GM12878 (cell line): Measurements from ENCODE around the gene FBF1. TPM values are rescaled to one million over a fixed set of nuclear protein-coding genes. Genes with fewer than 3 reads are reported as not detected.

Experiments
- ATAC-seq: fragments of 200-7000 bp; cut with Tn5 transposase; 3 replicates; pipeline ENCODE4 v1.9.1; 2020; ENCODE audit warnings: mild to moderate bottlenecking, moderate library complexity
- BruUV-seq: library from RNA; stranded (reverse); fragments of 400-500 nt; replicated peaks from 2 replicates; lab custom pipeline; 2021; lab: Mats Ljungman, UMichigan
- CTCF ChIA-PET: fragments of 300-600 bp; sonication (Branson Sonifier 250); formaldehyde crosslinking; extraction: SDS; loops from one replicate; lab custom pipeline; 2021; ENCODE audit warnings: inconsistent platforms; lab: Yijun Ruan, JAX
- POLR2A ChIA-PET: fragments of 350-600 bp; formaldehyde crosslinking; extraction: SDS; loops from one replicate; lab custom pipeline; 2021; ENCODE audit warnings: inconsistent platforms; lab: Charles Lee
- RAD21 ChIA-PET: fragments of 300-600 bp; sonication (Branson Sonifier 250); formaldehyde crosslinking; loops from one replicate; lab custom pipeline; 2023; ENCODE audit warnings: antibody characterized with exemption; ENCODE audit not compliant: unreplicated experiment; lab: Charles Lee
- SMC1A ChIA-PET: fragments of 300-600 bp; sonication (Branson Sonifier 250); formaldehyde crosslinking; loops from one replicate; lab custom pipeline; 2023; ENCODE audit not compliant: unreplicated experiment, uncharacterized antibody; lab: Charles Lee
- DNase-seq: peaks from one replicate; pipeline ENCODE4 v3.0.0-alpha.2; 2011; ENCODE audit warnings: low read depth, low spot score
- FAIRE-seq: peaks from 3 replicates; lab custom pipeline; 2011; peaks lifted over from hg19 to GRCh38; lab: Jason Lieb, UNC
- H2AFZ ChIP-seq: 2 replicates; pipeline ENCODE4 v1.6.0; 2011; ENCODE audit warnings: low read depth, low read length, control low read depth; ENCODE audit not compliant: control insufficient read depth
- H3K27ac ChIP-seq: 2 replicates; pipeline ENCODE4 v1.5.1; 2011; ENCODE audit warnings: control low read depth; ENCODE audit not compliant: control insufficient read depth, insufficient read depth
- H3K27me3 ChIP-seq, 2 experiments: replicated peaks in 1 of 2; 2 replicates each; pipeline versions ENCODE4 v1.6.0 to v1.6.1; 2011; ENCODE audit warnings: low read length in 1 of 2; ENCODE audit not compliant: control insufficient read depth in 2 of 2, insufficient read depth in 2 of 2
- H3K36me3 ChIP-seq, 2 experiments: 2 replicates each; pipeline ENCODE4 v1.5.1; 2011; ENCODE audit warnings: low read length in 1 of 2; ENCODE audit not compliant: control insufficient read depth in 2 of 2, insufficient read depth in 2 of 2
- H3K4me1 ChIP-seq: 2 replicates; pipeline ENCODE4 v1.6.1; 2011; ENCODE audit warnings: mild to moderate bottlenecking, low read length, moderate library complexity, mixed read lengths; ENCODE audit not compliant: control insufficient read depth, insufficient read depth
- H3K4me2 ChIP-seq: 2 replicates; pipeline ENCODE4 v1.6.0; 2011; ENCODE audit warnings: control low read depth; ENCODE audit not compliant: control insufficient read depth, insufficient read depth
- H3K4me3 ChIP-seq: fragments of 200-600 bp; sonication (generic); 2 replicates; pipeline ENCODE4 v1.5.1; 2016
- H3K79me2 ChIP-seq: 2 replicates; pipeline ENCODE4 v1.6.0; 2011; ENCODE audit warnings: low read length; ENCODE audit not compliant: control insufficient read depth, insufficient read depth
- H3K9ac ChIP-seq: 2 replicates; pipeline ENCODE4 v1.8.0; 2011; ENCODE audit warnings: low read length, control low read depth, mixed read lengths; ENCODE audit not compliant: control insufficient read depth, insufficient read depth
- H3K9me3 ChIP-seq: replicated peaks from 3 replicates; pipeline ENCODE4 v1.5.1; 2011; ENCODE audit warnings: mild to moderate bottlenecking, low read length; ENCODE audit not compliant: control insufficient read depth, insufficient read depth
- H4K20me1 ChIP-seq: 2 replicates; pipeline ENCODE4 v1.6.0; 2011; ENCODE audit not compliant: control insufficient read depth, insufficient read depth
- BRCA1 ChIP-seq: IDR thresholded peaks from 2 replicates; pipeline ENCODE4 v1.6.1; 2011; ENCODE audit warnings: low read depth, low read length, improper control_type of control experiment
- CBFB ChIP-seq: IDR thresholded peaks from 2 replicates; pipeline ENCODE4 v1.6.1; 2016; ENCODE audit warnings: antibody characterized with exemption, low read depth
- IKZF1 ChIP-seq: fragments of 450-650 bp; conservative IDR thresholded peaks from 2 replicates; pipeline ENCODE4 v1.6.1; 2017; ENCODE audit warnings: antibody characterized with exemption, mild to moderate bottlenecking
- RAD21 ChIP-seq: IDR thresholded peaks from 2 replicates; pipeline ENCODE4 v1.6.1; 2011; ENCODE audit warnings: mild to moderate bottlenecking, low read depth, low read length, moderate library complexity; ENCODE audit not compliant: insufficient read depth
- SMC3 ChIP-seq: IDR thresholded peaks from 2 replicates; pipeline ENCODE4 v1.6.1; 2011; ENCODE audit warnings: low read length, improper control_type of control experiment, borderline replicate concordance
- TCF7 ChIP-seq: IDR thresholded peaks from 2 replicates; pipeline ENCODE4 v1.6.1; 2014; ENCODE audit warnings: antibody characterized with exemption, borderline replicate concordance
- YBX1 ChIP-seq: fragments of 450-650 bp; IDR thresholded peaks from 2 replicates; pipeline ENCODE4 v1.6.1; 2016; ENCODE audit warnings: antibody characterized with exemption
- ZBTB40 ChIP-seq: fragments of 450-650 bp; IDR thresholded peaks from 2 replicates; pipeline ENCODE4 v1.6.1; 2016; ENCODE audit warnings: mild to moderate bottlenecking, moderate library complexity, borderline replicate concordance
- ZZZ3 ChIP-seq: IDR thresholded peaks from 2 replicates; pipeline ENCODE4 v1.6.1; 2011; ENCODE audit warnings: low read depth; ENCODE audit not compliant: control insufficient read depth, insufficient read length
- WGBS: methylation state at CpG from one replicate; pipeline ENCODE4 v1.1.6; 2016; ENCODE audit warnings: low lambda C conversion rate; ENCODE audit not compliant: insufficient replicate concordance, insufficient coverage; ENCODE audit errors: missing lambda C conversion rate; 5-methylcytosine and 5-hydroxymethylcytosine counted together
- in situ Hi-C: fragments of 300-500 bp; cut with MboI; formaldehyde crosslinking; loops from 9 replicates; pipeline ENCODE4 v1.14.3; 2018; ENCODE audit warnings: mixed read lengths
- intact Hi-C: fragments of 100-400 bp; cut with micrococcal nuclease; formaldehyde crosslinking; loops from one replicate; pipeline ENCODE4 v1.14.2; 2022; ENCODE audit not compliant: unreplicated experiment
- polyA plus RNA-seq, 11 experiments: library from polyadenylated mRNA; depleted of rRNA in 4 of 11; unstranded in 6 of 11; stranded (reverse) in 5 of 11; fragments of >200 nt; fragmentation: Nextera tagmentation in 4 of 11; fragmentation: Illumina TruSeq in 1 of 11; extraction: Ambion mirVana in 4 of 11; extraction: Trizol in 1 of 11; gene quantifications; 1 replicate in 1 of 11; 2 replicates in 10 of 11; pipeline versions ENCODE4 v1.2.1 to v1.2.3, GENCODE V29; 2011 to 2016; ENCODE audit warnings: inconsistent platforms in 2 of 11, missing spikeins in 2 of 11, low read depth in 1 of 11
- total RNA-seq, 4 experiments: library from RNA; depleted of rRNA in 3 of 4; stranded (reverse); fragments of >200 nt in 3 of 4; fragmentation: Illumina TruSeq in 1 of 4; extraction: Trizol in 1 of 4; gene quantifications; 2 replicates each; pipeline versions ENCODE4 v1.2.1 to v1.2.3, GENCODE V29; 2013 to 2021
- TF ChIP-seq, protein P1 (sequence below): fragments of 450-650 bp; IDR thresholded peaks from 2 replicates; pipeline ENCODE4 v1.6.1; 2017; ENCODE audit warnings: low read depth, mild to moderate bottlenecking, moderate library complexity
- TF ChIP-seq, protein P2 (sequence below): fragments of 450-650 bp; formaldehyde crosslinking; IDR thresholded peaks from 2 replicates; pipeline ENCODE4 v1.4.0; 2020; ENCODE audit warnings: mild to moderate bottlenecking, moderate library complexity
- TF ChIP-seq, protein P3 (sequence below): IDR thresholded peaks from 2 replicates; pipeline ENCODE4 v1.6.1; 2011; ENCODE audit warnings: low read depth, mild to moderate bottlenecking, low read length, moderate library complexity, borderline replicate concordance; ENCODE audit errors: extremely low read depth

FBF1 gene
- total and polyA plus RNA-seq, 10 of the 15 experiments (the other 5 are each of a cell fraction or from before 2014, with no cell fraction given) = 0.29 to 15.0 (median 7.0) TPM

DNA sequence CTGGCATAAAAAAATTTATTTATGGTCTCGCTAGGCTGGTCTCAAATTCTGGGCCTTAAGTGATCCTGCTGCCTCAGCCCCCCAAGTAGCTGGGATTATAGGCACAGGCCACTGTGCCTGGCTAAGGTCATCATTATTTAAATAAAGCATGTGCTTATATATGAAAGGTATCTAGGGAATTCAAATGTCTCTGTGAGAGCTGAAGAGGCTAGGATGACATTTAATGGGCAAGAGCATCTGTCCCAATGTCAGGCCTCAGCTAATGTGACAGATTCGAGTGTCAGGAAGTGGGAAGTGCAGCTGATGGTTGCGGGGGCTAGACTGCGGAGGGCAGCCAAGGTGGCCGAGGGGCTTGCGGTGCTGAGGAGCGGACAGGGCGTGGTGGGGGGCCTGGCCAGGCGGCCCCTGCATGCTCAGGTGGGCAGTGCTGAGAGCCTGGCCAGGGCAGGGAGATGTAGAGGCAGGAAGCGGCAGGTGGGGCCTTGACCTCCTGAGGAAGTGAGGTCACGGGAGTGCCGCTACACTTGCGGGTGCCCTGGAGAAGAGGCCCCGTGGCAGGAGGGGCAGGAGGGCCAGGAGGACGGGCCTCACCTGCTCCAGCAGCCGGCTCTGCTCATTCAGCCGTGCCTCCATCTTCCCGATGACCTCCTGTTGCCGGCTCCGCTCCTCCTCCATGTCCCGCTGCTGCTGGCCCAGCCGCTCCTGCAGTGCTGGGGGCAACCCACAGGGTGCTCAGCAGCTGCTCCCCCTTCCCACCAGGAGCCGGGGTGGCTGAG lies 23.5 kb downstream of the FBF1 start:
- H3K27ac ChIP-seq = no peak overlapping the region
- 82% methylated on average over 22 of the region's 23 CpGs for WGBS
- ChIA-PET CTCF (interaction anchor here (0.8 to 1.1 kb wide), 3 partner anchors 10 to 169 kb away, joined by 3 to 4 read pairs (median 4); no protein-coding TSS in a partner anchor), SMC1A (no interaction called here), POLR2A (no interaction called here), RAD21 (no interaction called here)
- FAIRE-seq (no peak), DNase-seq (no peak), ATAC-seq (no peak)
- no peaks in the 10 kb centered on the region for H3K36me3 ChIP-seq
- intact Hi-C loops = no loop called here
- H3K4me3 ChIP-seq = no peak overlapping the region
- BruUV-seq = no TSS peak
- no peak overlapping the region for H2AFZ ChIP-seq
- no peaks in the 10 kb centered on the region for H4K20me1 ChIP-seq
- no peaks in the 10 kb centered on the region for H3K4me1 ChIP-seq
- in situ Hi-C loops = no loop called here
- no peaks in the 10 kb centered on the region for H3K27me3 ChIP-seq
- no peak overlapping the region for H3K4me2 ChIP-seq
- H3K9me3 ChIP-seq = no peaks in the 10 kb centered on the region
- no peaks in the 10 kb centered on the region for H3K79me2 ChIP-seq
- no peak overlapping the region for H3K9ac ChIP-seq
- TF ChIP-seq CBFB (no peak), YBX1 (no peak), RAD21 (no peak), TCF7 (no peak), SMC3 (no peak), IKZF1 (no peak), ZBTB40 (no peak), BRCA1 (no peak), ZZZ3 (no peak)
- TF ChIP-seq, protein P1, sequence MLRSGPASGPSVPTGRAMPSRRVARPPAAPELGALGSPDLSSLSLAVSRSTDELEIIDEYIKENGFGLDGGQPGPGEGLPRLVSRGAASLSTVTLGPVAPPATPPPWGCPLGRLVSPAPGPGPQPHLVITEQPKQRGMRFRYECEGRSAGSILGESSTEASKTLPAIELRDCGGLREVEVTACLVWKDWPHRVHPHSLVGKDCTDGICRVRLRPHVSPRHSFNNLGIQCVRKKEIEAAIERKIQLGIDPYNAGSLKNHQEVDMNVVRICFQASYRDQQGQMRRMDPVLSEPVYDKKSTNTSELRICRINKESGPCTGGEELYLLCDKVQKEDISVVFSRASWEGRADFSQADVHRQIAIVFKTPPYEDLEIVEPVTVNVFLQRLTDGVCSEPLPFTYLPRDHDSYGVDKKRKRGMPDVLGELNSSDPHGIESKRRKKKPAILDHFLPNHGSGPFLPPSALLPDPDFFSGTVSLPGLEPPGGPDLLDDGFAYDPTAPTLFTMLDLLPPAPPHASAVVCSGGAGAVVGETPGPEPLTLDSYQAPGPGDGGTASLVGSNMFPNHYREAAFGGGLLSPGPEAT = no peak
- TF ChIP-seq, protein P2, sequence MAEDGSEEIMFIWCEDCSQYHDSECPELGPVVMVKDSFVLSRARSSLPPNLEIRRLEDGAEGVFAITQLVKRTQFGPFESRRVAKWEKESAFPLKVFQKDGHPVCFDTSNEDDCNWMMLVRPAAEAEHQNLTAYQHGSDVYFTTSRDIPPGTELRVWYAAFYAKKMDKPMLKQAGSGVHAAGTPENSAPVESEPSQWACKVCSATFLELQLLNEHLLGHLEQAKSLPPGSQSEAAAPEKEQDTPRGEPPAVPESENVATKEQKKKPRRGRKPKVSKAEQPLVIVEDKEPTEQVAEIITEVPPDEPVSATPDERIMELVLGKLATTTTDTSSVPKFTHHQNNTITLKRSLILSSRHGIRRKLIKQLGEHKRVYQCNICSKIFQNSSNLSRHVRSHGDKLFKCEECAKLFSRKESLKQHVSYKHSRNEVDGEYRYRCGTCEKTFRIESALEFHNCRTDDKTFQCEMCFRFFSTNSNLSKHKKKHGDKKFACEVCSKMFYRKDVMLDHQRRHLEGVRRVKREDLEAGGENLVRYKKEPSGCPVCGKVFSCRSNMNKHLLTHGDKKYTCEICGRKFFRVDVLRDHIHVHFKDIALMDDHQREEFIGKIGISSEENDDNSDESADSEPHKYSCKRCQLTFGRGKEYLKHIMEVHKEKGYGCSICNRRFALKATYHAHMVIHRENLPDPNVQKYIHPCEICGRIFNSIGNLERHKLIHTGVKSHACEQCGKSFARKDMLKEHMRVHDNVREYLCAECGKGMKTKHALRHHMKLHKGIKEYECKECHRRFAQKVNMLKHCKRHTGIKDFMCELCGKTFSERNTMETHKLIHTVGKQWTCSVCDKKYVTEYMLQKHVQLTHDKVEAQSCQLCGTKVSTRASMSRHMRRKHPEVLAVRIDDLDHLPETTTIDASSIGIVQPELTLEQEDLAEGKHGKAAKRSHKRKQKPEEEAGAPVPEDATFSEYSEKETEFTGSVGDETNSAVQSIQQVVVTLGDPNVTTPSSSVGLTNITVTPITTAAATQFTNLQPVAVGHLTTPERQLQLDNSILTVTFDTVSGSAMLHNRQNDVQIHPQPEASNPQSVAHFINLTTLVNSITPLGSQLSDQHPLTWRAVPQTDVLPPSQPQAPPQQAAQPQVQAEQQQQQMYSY = no peak
- TF ChIP-seq, protein P3, sequence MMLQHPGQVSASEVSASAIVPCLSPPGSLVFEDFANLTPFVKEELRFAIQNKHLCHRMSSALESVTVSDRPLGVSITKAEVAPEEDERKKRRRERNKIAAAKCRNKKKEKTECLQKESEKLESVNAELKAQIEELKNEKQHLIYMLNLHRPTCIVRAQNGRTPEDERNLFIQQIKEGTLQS = no peak
